ENCODE results near the gene HIP1.
"Not testable (repeated sequence)": the region's sequence is repeated elsewhere in the genome, so short reads cannot be mapped to it uniquely, and the experiment has no call there.

HIP1 gene

GRCh38 chr7:75608451-75609122, 130.2 kb downstream of the HIP1 start:
- no peak for DNase-seq

- DNase-seq, result no peak
Measured at GRCh38 chr7:75604408-75604807, 134.3 kb downstream of the HIP1 start.

DNA sequence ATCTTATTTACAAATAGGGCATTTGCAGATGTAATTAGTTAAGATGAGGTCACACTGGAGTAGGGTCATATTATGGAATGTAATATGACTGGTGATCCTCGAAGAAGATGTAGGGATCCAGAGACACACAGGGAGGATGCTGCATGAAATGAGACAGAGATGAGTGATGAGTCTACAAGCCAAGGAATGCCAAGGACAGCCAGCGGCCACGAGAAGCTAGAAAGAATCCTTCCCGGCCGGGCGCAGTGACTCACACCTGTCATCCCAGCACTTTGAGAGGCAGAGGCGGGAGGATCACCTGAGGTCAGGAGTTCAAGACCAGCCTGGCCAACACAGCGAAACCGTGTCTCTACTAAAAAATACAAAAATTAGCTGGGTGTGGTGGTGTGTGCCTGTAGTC, 135.9 kb downstream of the HIP1 start:
- not testable (repeated sequence) for DNase-seq

GRCh38 chr7:75601539-75601938, 137.2 kb downstream of the HIP1 start:
- no peak for DNase-seq

DNA sequence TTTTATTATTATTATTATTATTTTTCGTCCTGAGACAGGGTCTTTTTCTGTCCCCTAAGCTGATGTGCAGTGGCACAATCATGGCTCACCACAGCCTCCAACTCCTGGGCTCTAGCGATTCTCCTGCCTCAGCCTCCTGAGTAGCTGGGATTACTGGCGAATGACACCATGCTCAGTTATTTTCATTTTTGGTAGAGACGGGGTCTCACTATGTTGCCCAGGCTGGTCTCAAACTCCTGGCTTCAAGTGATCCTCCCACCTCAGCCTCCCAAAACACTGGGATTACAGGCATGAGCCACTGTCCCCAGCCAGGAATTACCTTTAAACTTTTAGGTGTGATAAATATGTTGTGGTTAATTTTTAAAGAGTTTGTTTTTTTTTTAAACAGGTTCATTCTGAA, 138.0 kb downstream of the HIP1 start:
- DNase-seq, result not testable (repeated sequence)

GRCh38 chr7:75599244-75599781, 139.4 kb downstream of the HIP1 start:
- no peak for DNase-seq

GRCh38 chr7:75596727-75597614, 141.8 kb downstream of the HIP1 start:
- no peak for DNase-seq

- DNase-seq, result no peak
Measured at GRCh38 chr7:75595766-75596165, 143.0 kb downstream of the HIP1 start.

DNA sequence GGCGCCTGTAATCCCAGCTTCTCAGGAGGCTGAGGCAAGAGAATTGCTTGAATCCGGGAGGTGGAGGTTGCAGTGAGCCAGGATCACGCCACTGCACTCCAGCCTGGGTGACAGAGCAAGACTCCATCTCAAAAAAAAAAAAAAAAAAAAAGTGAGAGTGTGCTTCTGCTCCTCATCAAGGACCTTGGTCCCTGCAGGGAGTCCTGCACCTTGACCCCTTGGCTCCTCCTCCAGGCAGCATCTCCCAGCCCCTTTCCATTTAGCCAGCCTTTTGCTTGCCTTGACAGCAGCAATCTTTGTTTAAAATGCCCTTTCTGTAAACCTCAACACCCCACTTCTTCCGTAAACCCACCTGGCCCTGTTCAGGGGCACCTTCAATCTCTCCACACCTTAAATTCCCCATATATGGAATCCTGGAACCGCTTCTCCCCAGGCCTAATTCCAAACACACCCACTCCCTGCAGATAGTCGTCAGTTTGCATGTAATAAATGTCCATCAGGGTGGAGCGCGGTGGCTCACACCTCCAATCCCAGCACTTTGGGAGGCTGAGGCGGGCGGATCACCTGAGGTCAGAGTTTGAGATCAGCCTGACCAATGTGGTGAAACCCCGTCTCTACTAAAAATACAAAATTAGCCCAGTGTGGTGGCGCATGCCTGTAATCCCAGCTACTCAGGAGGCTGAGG, 145.1 kb downstream of the HIP1 start:
- not testable (repeated sequence) for DNase-seq

DNA sequence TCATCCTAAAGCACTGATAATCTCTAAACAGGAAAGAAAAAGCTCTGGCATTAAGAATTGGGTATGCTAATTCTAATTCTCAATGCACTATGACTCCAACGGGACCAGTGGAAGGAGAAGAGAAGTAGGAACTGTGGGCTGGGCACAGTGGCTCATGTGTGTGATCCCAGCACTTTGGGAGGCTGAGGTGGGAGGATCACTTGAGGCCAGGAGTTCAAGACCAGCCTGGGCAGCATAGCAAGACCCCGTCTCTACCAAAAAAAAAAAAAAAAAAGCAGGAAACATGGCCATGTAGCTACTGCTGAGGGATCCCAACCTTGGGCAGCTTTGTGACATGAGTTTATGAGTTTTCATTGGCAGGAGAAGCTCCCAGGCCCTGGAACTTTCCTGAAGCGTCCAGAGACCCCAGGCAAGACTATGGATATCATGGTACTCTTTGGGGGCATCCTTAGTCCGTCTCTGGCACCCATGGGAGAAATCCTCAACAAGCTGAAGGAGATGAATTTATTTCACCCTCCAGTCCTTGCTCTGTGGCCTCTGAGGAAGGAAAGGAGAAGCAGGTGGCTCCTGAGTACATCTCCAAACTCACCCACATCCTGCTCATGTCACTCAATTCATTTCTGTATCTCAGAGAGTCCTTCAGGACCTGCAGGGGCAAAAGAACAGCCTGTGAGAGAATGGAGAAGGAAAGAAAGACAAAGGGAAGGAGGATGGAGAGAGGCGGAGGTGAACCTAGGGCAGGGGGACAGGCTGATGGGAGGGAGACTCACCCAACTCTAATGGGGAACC, 147.1 kb downstream of the HIP1 start:
- no peak for DNase-seq

GRCh38 chr7:75590373-75591005, 148.3 kb downstream of the HIP1 start:
- DNase-seq, result no peak

- DNase-seq, result no peak
Measured at GRCh38 chr7:75584354-75584753, 154.4 kb downstream of the HIP1 start.

DNA sequence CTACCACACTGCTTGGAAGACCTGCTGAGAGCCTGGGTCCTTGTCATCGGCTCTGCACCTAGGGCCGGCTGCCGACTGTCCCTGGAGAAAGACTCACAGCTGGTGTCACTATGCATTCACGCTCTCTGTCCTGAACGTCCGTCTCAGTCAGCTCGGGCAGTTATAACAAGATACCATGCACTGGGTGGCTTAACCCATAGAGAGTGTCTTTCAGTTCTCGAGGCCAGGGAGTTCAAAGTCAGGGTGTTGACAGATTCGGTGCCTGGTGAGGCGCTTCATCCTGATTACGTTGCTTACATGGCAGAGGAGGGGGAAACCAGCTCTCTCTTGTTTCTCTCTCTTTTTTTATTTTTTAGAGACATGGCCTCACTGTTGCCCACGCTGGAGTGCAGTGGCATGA, 155.5 kb downstream of the HIP1 start:
- DNase-seq, result no peak

DNA sequence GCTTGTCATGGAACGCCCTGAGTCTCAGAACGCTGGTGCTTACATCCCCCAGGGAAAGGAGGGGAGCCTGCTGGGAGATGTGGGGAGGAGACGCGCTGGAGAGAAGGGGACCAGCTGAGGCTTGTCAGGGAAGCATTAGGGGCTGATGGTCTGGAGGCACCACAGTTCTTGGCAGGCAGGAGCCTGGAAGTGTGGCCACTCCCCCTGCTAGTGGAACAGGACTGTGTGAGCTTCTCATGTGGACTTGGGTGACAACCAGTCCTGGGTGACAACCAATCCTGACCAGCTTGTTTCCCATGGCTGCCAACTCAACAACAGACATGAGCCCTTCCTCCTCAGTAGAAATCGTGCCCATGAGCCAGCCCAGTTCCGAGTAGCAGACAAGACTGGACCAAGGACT, 158.8 kb downstream of the HIP1 start:
- DNase-seq, result no peak

- DNase-seq, result no peak
Measured at GRCh38 chr7:75578081-75578480, 160.7 kb downstream of the HIP1 start.

DNA sequence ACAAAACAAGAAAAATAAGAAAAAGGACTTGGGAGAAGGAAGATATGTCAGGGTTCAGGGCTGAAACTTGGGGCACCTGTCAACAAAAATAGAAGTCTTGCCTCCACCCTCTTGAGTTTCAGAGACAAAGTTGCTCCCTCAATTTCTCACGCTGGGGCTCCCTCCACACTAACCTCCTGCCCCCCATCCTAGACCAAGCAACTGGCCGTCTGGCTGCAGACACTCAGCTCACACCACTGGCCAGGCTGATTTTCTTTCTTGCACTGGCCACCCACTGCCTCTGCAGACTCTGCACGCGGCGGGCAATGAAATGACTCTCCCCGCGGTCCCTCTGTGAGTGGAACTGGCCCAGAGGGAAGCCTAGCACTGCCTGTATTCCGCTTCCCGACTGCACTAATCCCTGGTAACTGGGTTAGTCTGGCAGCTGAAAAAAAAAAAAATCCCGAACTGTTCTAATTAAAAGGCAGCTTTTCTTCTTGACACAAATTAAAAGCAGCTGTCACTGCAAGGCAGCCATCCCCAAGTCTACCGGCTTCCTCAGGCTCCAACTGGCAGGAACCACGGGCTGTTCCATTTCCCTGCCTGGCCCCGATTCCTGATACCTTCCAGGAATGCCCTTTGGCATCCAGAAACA, 163.1 kb downstream of the HIP1 start:
- no peak for DNase-seq

DNA sequence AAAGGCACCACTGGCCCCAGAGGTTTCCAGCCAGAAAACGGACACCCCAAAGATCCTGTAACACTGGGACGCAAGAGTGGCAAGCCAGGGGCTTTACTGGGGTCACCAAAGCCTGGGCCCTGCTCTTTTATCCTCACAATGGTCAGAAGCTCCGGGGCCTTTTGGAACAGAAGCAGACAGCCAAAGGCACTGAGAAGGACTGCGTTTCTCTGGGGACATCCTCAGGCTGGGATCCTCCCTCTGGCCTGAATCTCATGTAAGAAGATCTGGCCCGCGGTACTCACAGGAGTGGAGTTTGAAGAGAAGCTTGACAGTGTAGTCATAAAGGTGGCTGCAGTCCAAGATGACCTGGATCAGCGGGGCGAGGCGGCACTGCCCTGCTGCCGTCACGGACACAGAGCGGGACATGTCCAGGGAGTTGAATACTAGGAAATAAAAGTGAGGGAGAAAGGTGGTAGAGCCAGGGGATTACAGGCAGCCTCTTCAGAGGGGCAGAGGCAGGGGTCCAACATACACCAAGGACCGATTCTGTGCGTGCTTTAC, 165.2 kb downstream of the HIP1 start:
- DNase-seq, result no peak

- DNase-seq, result no peak
Measured at GRCh38 chr7:75572814-75573213, 165.9 kb downstream of the HIP1 start.

DNA sequence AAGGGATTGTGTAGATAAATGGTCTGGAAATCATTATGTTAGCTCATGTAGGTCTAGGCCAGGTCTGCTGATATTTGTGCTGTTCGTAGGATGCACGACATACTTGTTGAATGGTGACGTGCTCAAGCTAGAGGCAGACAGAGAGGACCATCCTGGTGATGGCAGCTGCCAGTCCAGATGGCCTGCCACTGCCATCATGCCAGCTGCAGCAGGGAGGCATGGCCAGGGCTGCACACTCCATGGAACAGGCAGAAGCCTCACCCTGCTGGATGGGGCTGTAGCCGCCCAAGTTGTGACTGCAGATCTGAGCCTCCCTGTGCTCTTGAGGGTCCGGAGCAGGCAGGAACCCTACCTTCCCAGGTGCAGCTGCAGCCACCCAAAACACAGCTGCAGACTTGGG, 166.3 kb downstream of the HIP1 start:
- DNase-seq, result no peak

DNA sequence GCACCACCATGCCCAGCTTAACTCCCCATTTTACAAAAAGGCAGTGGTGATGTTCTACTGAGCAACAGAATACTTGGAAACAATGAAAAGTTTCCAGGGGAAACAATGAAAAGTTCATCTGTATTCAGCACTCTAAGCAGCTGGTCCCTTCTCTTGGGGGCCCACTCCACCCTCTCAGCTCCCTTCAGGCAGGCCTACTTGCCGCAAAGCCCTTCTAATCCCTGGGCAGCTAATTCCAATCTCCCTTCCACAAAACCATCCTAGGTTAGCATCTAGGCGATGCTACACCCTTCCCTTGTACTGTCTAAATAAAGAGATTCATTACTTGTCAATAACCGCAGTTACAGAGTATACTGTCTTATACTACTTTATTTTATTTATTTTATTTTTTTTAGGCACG, 167.5 kb downstream of the HIP1 start:
- no peak for DNase-seq

DNA sequence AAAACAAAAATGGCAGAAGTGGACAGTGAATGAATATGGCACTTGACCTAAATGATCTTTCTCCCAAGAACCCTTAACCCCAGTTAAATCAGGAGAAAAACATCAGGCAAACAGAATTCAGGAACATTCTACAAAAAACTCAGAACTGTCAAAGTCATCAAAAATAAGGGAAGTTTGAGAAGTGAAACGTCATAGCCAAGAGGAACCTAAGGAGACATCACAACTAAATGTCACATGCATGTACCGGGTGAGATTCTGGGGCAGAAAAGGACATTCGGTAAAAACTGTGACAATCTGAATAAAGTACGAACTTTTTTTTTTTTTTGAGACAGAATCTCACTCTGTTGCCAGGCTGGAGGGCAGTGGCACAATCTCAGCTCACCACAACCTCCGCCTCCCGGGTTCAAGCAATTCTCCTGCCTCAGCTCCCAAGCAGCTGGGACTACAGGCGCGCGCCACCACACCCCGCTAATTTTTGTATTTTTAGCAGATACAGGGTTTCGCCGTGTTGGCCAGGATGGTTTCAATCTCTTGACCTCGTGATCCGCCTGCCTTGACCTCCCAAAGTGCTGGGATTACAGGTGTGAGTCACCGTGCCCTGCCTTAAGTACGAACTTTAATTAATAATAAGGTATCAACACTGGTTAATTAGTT, 169.0 kb downstream of the HIP1 start:
- not testable (repeated sequence) for DNase-seq

All from activated T-cell treated with anti-CD3 and anti-CD28 coated beads for 4 hours (primary cell).